B cell (primary cell): ENCODE results near the gene CTXND2. TPM values are rescaled to one million over a fixed set of nuclear protein-coding genes. Genes with fewer than 3 reads are reported as not detected.

Experiments
- ATAC-seq: fragments of 200-7000 bp; cut with Tn5 transposase; one replicate; pipeline ENCODE4 v1.10.0; 2021; ENCODE audit warnings: low read depth, mild to moderate bottlenecking, moderate number of reproducible peaks, moderate library complexity
- CTCF ChIA-PET: fragments of 350-600 bp; sonication (Branson Sonifier 250); formaldehyde crosslinking; loops from one replicate; lab custom pipeline; 2021; ENCODE audit warnings: antibody characterized with exemption, inconsistent platforms; lab: Charles Lee
- POLR2A ChIA-PET: fragments of 350-600 bp; sonication (Branson Sonifier 250); formaldehyde crosslinking; loops from one replicate; lab custom pipeline; 2021; ENCODE audit warnings: antibody characterized with exemption; lab: Charles Lee
- DNase-seq: peaks from one replicate; pipeline ENCODE4 v3.0.0; 2013
- H2AFZ ChIP-seq: 2 replicates; pipeline ENCODE4 v1.6.1; 2012; ENCODE audit warnings: mild to moderate bottlenecking, low read depth, low read length; ENCODE audit not compliant: insufficient read depth, poor library complexity, severe bottlenecking
- H3K27ac ChIP-seq, 2 donors: 1 replicate in 1 of 2; 2 replicates in 1 of 2; pipeline ENCODE4 v1.5.1; 2012 to 2013; ENCODE audit warnings: low read length in 2 of 2, mild to moderate bottlenecking in 2 of 2, moderate library complexity in 1 of 2
- H3K27me3 ChIP-seq, 4 experiments: fragments of 200-600 bp in 1 of 4; sonication (generic) in 1 of 4; replicated peaks in 1 of 4; 1 replicate in 2 of 4; 2 replicates in 2 of 4; pipeline versions ENCODE4 v1.6.1 to v1.7.0; 2013 to 2016; ENCODE audit warnings: low read length in 3 of 4, mild to moderate bottlenecking in 2 of 4, mixed read lengths in 1 of 4, moderate library complexity in 1 of 4; ENCODE audit not compliant: insufficient read depth in 4 of 4, control insufficient read depth in 3 of 4; ENCODE audit errors: control extremely low read depth in 1 of 4
- H3K36me3 ChIP-seq, 2 experiments: replicated peaks in 1 of 2; 1 replicate in 1 of 2; 2 replicates in 1 of 2; pipeline versions ENCODE4 v1.6.1 to v1.7.1; 2013; ENCODE audit warnings: low read length in 1 of 2; ENCODE audit not compliant: insufficient read depth in 2 of 2, control insufficient read depth in 1 of 2; ENCODE audit errors: control extremely low read depth in 1 of 2, extremely low read depth in 1 of 2
- H3K4me1 ChIP-seq, 2 donors: fragments of 200-600 bp in 1 of 2; sonication (generic) in 1 of 2; 1 replicate in 1 of 2; 2 replicates in 1 of 2; pipeline versions ENCODE4 v1.5.1 to v1.6.1; 2013 to 2017; ENCODE audit warnings: low read length in 2 of 2; ENCODE audit not compliant: control insufficient read depth in 2 of 2, insufficient read depth in 2 of 2
- H3K4me2 ChIP-seq: replicated peaks from 2 replicates; pipeline ENCODE3; 2012; ENCODE audit warnings: mild to moderate bottlenecking, low read depth, low read length; ENCODE audit not compliant: poor library complexity, severe bottlenecking
- H3K4me3 ChIP-seq, 5 experiments: fragments of 200-600 bp in 1 of 5; sonication (generic) in 1 of 5; 1 replicate in 3 of 5; 2 replicates in 2 of 5; pipeline versions ENCODE4 v1.5.1 to v1.7.0; 2011 to 2016; ENCODE audit warnings: low read length in 4 of 5, mild to moderate bottlenecking in 4 of 5, low read depth in 2 of 5, control low read depth in 1 of 5, moderate library complexity in 1 of 5; ENCODE audit not compliant: insufficient read depth in 1 of 5; ENCODE audit errors: control extremely low read depth in 1 of 5, extremely low read depth in 1 of 5
- H3K79me2 ChIP-seq: fragments of 200-600 bp; sonication (generic); one replicate; pipeline ENCODE4 v1.6.0; 2016; ENCODE audit warnings: low read length; ENCODE audit not compliant: control insufficient read depth, insufficient read depth
- H3K9ac ChIP-seq: fragments of 200-600 bp; sonication (generic); 2 replicates; pipeline ENCODE4 v1.6.1; 2017; ENCODE audit warnings: mild to moderate bottlenecking, low read length, moderate library complexity
- H3K9me3 ChIP-seq, 3 donors: one replicate each; pipeline versions ENCODE4 v1.6.1 to v1.7.1; 2013; ENCODE audit warnings: low read length in 2 of 3; ENCODE audit not compliant: control insufficient read depth in 2 of 3, insufficient read depth in 1 of 3; ENCODE audit errors: control extremely low read depth in 1 of 3
- H4K20me1 ChIP-seq: 2 replicates; pipeline ENCODE4 v1.6.0; 2012; ENCODE audit warnings: mild to moderate bottlenecking, low read length; ENCODE audit not compliant: insufficient read depth, control insufficient read depth, poor library complexity, severe bottlenecking
- H3K27ac Mint-ChIP-seq: one replicate; pipeline ENCODE4 v1.8.0; 2021; ENCODE audit warnings: mixed read lengths
- H3K27me3 Mint-ChIP-seq: one replicate; pipeline ENCODE4 v1.8.0; 2021; ENCODE audit warnings: mixed read lengths
- H3K4me1 Mint-ChIP-seq: one replicate; pipeline ENCODE4 v1.8.0; 2021; ENCODE audit warnings: mixed read lengths
- H3K4me3 Mint-ChIP-seq: one replicate; pipeline ENCODE4 v1.8.0; 2021; ENCODE audit warnings: mixed read lengths
- H3K9me3 Mint-ChIP-seq: one replicate; pipeline ENCODE4 v1.8.0; 2022; ENCODE audit warnings: mixed read lengths; ENCODE audit not compliant: insufficient read depth
- EZH2 ChIP-seq: IDR thresholded peaks from 2 replicates; pipeline ENCODE4 v1.6.1; 2012; ENCODE audit warnings: borderline replicate concordance, low read depth, mild to moderate bottlenecking, moderate library complexity, low read length; ENCODE audit not compliant: insufficient read depth, poor library complexity, severe bottlenecking
- WGBS: methylation state at CpG from one replicate; pipeline ENCODE4 v1.1.5; 2013; ENCODE audit warnings: missing lambda C conversion rate; ENCODE audit not compliant: insufficient coverage; 5-methylcytosine and 5-hydroxymethylcytosine counted together
- intact Hi-C: fragments of 100-400 bp; cut with micrococcal nuclease; formaldehyde crosslinking; loops from one replicate; pipeline ENCODE4 v1.10.0; 2022
- polyA plus RNA-seq: library from polyadenylated mRNA; depleted of rRNA; stranded (reverse); fragments of >200 nt; gene quantifications from 2 replicates; pipeline ENCODE4 v1.2.3, GENCODE V29; 2012
- total RNA-seq, 2 donors: library from RNA; stranded (reverse); fragments of 120-200 nt in 1 of 2; gene quantifications; 1 replicate in 1 of 2; 2 replicates in 1 of 2; pipeline versions ENCODE4 v1.2.3 to v1.2.4, GENCODE V29; 2013 to 2022
- TF ChIP-seq, protein P1 (sequence below): fragments of 200-600 bp; IDR thresholded peaks from one replicate; pipeline ENCODE4 v1.8.0; 2022; ENCODE audit warnings: antibody characterized with exemption, mild to moderate bottlenecking

CTXND2 gene
- total and polyA plus RNA-seq, 2 donors (not counting 1 experiment from before 2014, with no cell fraction given): not detected

DNA sequence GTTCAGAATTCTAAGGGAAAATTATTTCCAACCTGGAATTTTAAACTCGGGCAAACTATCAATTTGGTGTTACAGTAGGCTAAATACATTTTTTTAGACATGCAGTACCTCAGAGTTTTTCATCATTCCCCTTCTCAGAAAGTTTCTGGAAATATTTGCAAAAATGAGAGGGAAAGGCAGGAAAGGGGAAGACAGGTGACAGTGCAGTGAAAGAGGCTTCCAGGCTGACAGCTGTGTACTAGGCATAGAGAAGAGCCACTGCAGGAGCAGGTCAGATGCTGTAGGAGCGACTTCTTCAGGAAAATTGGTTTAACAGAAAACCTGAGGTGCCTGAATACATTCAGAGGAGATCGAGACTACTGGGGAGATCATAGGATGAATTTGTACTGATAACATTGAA is 67.8 kb downstream of the CTXND2 start:
- H2AFZ ChIP-seq: no peak overlapping the region
- TF ChIP-seq, protein P1, sequence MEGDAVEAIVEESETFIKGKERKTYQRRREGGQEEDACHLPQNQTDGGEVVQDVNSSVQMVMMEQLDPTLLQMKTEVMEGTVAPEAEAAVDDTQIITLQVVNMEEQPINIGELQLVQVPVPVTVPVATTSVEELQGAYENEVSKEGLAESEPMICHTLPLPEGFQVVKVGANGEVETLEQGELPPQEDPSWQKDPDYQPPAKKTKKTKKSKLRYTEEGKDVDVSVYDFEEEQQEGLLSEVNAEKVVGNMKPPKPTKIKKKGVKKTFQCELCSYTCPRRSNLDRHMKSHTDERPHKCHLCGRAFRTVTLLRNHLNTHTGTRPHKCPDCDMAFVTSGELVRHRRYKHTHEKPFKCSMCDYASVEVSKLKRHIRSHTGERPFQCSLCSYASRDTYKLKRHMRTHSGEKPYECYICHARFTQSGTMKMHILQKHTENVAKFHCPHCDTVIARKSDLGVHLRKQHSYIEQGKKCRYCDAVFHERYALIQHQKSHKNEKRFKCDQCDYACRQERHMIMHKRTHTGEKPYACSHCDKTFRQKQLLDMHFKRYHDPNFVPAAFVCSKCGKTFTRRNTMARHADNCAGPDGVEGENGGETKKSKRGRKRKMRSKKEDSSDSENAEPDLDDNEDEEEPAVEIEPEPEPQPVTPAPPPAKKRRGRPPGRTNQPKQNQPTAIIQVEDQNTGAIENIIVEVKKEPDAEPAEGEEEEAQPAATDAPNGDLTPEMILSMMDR: no peak
- TF ChIP-seq EZH2: no peak
- no peaks in the 10 kb centered on the region for H3K27me3 ChIP-seq
- no peaks in the 10 kb centered on the region for H3K4me1 ChIP-seq
- H3K27ac Mint-ChIP-seq: no peak overlapping the region
- H3K27me3 Mint-ChIP-seq: no peaks in the 10 kb centered on the region
- H3K9me3 Mint-ChIP-seq: no peaks in the 10 kb centered on the region
- ChIA-PET CTCF (interaction anchor here (1.2 kb wide), 1 partner anchor 17 kb away, joined by 3 read pairs; no protein-coding TSS in a partner anchor), POLR2A (no interaction called here)
- no peak overlapping the region for H3K9ac ChIP-seq
- no peak for ATAC-seq
- intact Hi-C loops: no loop called here
- H3K4me3 ChIP-seq: no peak overlapping the region
- no peak overlapping the region for H3K27ac ChIP-seq
- DNase-seq: no peak
- no peak overlapping the region for H3K4me3 Mint-ChIP-seq
- no peaks in the 10 kb centered on the region for H3K9me3 ChIP-seq
- H3K4me2 ChIP-seq: no peak overlapping the region
- 100% methylated on average over 1 of the region's 3 CpGs for WGBS
- H4K20me1 ChIP-seq: no peaks in the 10 kb centered on the region
- H3K79me2 ChIP-seq: no peaks in the 10 kb centered on the region
- no peaks in the 10 kb centered on the region for H3K4me1 Mint-ChIP-seq
- peaks cover 10 to 72% of the 10 kb centered on the region in 2 experiments for H3K36me3 ChIP-seq

DNA sequence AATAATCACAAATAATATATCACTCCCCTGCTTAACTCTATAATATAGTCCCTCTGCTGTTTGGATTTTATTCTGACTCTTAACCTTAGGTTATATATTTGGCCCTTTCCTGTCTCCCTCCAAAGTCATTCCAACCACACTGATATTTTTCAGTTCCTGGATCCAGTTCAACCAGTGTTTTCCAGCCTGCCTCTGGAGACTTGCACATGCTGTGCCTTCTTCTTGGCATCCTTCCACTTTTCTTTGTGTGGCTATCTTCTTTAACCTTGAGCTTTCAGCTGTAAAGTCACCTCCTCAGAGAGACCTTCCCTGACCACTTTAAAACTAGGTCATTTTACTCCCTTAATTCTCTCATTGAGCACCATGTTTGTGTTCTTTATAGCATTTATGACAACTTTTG is 68.3 kb downstream of the CTXND2 start:
- POLR2A ChIA-PET: no interaction called here
- no peak overlapping the region for H3K27ac Mint-ChIP-seq

More for the DNA sequence above, 68.3 kb downstream of the CTXND2 start:
- Histone ChIP-seq H4K20me1 (no peaks in the 10 kb centered on the region), H3K27ac (no peak overlapping the region), H3K4me2 (no peak overlapping the region), H3K27me3 (no peaks in the 10 kb centered on the region), H3K9me3 (no peaks in the 10 kb centered on the region), H2AFZ (no peak overlapping the region), H3K4me1 (no peaks in the 10 kb centered on the region), H3K4me3 (no peak overlapping the region), H3K36me3 (peaks cover 11 to 73% of the 10 kb centered on the region in 2 experiments), H3K9ac (no peak overlapping the region), H3K79me2 (no peaks in the 10 kb centered on the region)
- no peak for ATAC-seq
- no peaks in the 10 kb centered on the region for H3K27me3 Mint-ChIP-seq
- no peak overlapping the region for H3K4me3 Mint-ChIP-seq
- no peaks in the 10 kb centered on the region for H3K9me3 Mint-ChIP-seq
- H3K4me1 Mint-ChIP-seq: no peaks in the 10 kb centered on the region
- CTCF ChIA-PET: interaction anchor here (0.6 to 1.2 kb wide), 2 partner anchors 16 to 17 kb away, joined by 3 to 4 read pairs; no protein-coding TSS in a partner anchor
- DNase-seq: no peak
- intact Hi-C loops: no loop called here
- TF ChIP-seq EZH2: no peak
- TF ChIP-seq, protein P1: no peak
